ENCODE data around the gene HECTD1. TPM values are rescaled to one million over a fixed set of nuclear protein-coding genes. Genes with fewer than 3 reads are reported as not detected.

The HECTD1 gene
- total RNA-seq, 1 donor from 2014 or later, result 110 TPM

DNA sequence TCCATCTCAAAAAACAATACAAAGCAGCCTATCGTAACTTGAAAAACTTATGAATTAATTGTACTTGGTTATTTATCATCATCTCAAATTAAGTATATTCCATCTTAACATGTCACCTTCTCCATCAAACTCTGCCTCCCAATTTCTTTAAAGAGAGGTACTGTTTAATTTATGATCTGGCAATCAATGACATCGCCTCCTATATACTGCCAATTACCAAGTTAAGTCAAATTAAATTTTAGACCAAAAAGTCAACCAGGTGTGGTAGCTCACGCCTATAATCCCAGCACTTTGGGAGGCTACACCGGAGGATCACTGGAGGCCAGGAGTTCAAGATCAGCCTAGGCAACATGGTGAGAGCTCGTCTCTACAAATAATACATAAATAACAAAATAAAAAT is 37.7 kb downstream of the HECTD1 start:
- H3K4me3 ChIP-seq (ENCODE audit: insufficient read depth, low read depth, low read length), result no peak overlapping the region
- DNase-seq (ENCODE audit: low read depth) (no peak), FAIRE-seq (no peak)
- peaks cover 7% of the 10 kb centered on the region for H3K79me2 ChIP-seq (ENCODE audit: insufficient read depth, low read length)
- H3K4me2 ChIP-seq (ENCODE audit: low read length), result no peak overlapping the region
- no peak overlapping the region for H3K4me3 Mint-ChIP-seq (ENCODE audit: unreplicated experiment)
- H3K4me1 Mint-ChIP-seq (ENCODE audit: low read depth, unreplicated experiment), result peaks cover 8% of the 10 kb centered on the region
- H3K9me3 Mint-ChIP-seq (ENCODE audit: unreplicated experiment), result no peaks in the 10 kb centered on the region
- H3K27me3 ChIP-seq (ENCODE audit: insufficient read depth, low read length), result no peaks in the 10 kb centered on the region
- peaks cover 20% of the 10 kb centered on the region for H3K4me1 ChIP-seq (ENCODE audit: insufficient read depth, low read length)
- TF ChIP-seq, protein P1, sequence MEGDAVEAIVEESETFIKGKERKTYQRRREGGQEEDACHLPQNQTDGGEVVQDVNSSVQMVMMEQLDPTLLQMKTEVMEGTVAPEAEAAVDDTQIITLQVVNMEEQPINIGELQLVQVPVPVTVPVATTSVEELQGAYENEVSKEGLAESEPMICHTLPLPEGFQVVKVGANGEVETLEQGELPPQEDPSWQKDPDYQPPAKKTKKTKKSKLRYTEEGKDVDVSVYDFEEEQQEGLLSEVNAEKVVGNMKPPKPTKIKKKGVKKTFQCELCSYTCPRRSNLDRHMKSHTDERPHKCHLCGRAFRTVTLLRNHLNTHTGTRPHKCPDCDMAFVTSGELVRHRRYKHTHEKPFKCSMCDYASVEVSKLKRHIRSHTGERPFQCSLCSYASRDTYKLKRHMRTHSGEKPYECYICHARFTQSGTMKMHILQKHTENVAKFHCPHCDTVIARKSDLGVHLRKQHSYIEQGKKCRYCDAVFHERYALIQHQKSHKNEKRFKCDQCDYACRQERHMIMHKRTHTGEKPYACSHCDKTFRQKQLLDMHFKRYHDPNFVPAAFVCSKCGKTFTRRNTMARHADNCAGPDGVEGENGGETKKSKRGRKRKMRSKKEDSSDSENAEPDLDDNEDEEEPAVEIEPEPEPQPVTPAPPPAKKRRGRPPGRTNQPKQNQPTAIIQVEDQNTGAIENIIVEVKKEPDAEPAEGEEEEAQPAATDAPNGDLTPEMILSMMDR (IDR thresholded peaks at IDR 0.05; ENCODE audit: insufficient read depth, low read depth, low read length), result no peak
- no peak for TF ChIP-seq EZH2 (IDR thresholded peaks at IDR 0.05; ENCODE audit: insufficient read depth, low read length)
- no peaks in the 10 kb centered on the region for H3K27me3 Mint-ChIP-seq (ENCODE audit: low read depth, unreplicated experiment)
- H3K9me3 ChIP-seq (ENCODE audit: insufficient read depth, low read depth, low read length), result no peaks in the 10 kb centered on the region
- no peak overlapping the region for H3K27ac ChIP-seq (ENCODE audit: low read depth, low read length)
- H2AFZ ChIP-seq (ENCODE audit: low read depth, low read length), result no peak overlapping the region
- no peak overlapping the region for H3K9ac ChIP-seq (ENCODE audit: low read length)
- H3K36me3 Mint-ChIP-seq (ENCODE audit: low read depth, unreplicated experiment), result peaks cover 11% of the 10 kb centered on the region
- H4K20me1 ChIP-seq (ENCODE audit: insufficient read depth, low read length), result peaks cover 5% of the 10 kb centered on the region
- peaks cover 38% of the 10 kb centered on the region for H3K36me3 ChIP-seq (ENCODE audit: insufficient read depth, low read length)
- no peak overlapping the region for H3K27ac Mint-ChIP-seq (ENCODE audit: unreplicated experiment)

DNA sequence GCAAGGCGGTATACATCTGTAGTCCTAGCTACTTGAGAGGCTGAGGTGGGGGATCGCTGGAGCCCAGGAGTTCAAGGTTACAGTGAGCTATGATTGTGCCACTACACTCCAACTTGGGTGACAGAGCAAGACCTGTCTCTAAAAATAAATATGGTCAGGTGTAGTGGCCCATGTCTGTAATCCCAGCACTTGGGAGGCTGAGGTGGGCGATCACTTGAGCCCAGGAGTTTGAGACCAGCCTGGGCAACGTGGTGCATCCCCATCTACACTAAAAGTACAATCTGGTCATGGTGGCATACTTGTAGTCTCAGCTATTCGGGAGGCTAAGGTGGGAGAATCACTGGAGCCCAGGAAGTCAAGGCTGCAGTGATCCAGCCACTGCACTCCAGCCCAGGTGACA is 40.6 kb downstream of the HECTD1 start:
- Mint-ChIP-seq H3K9me3 (ENCODE audit: unreplicated experiment) (no peaks in the 10 kb centered on the region), H3K4me3 (ENCODE audit: unreplicated experiment) (no peak overlapping the region), H3K36me3 (ENCODE audit: low read depth, unreplicated experiment) (peaks cover 11% of the 10 kb centered on the region), H3K27ac (ENCODE audit: unreplicated experiment) (no peak overlapping the region), H3K27me3 (ENCODE audit: low read depth, unreplicated experiment) (no peaks in the 10 kb centered on the region), H3K4me1 (ENCODE audit: low read depth, unreplicated experiment) (peaks cover 8% of the 10 kb centered on the region)
- no peak overlapping the region for H3K27ac ChIP-seq (ENCODE audit: low read depth, low read length)
- no peaks in the 10 kb centered on the region for H3K27me3 ChIP-seq (ENCODE audit: insufficient read depth, low read length)
- H3K4me2 ChIP-seq (ENCODE audit: low read length), result no peak overlapping the region
- peaks cover 20% of the 10 kb centered on the region for H3K4me1 ChIP-seq (ENCODE audit: insufficient read depth, low read length)
- H3K9me3 ChIP-seq (ENCODE audit: insufficient read depth, low read depth, low read length), result no peaks in the 10 kb centered on the region
- peaks cover 28% of the 10 kb centered on the region for H3K36me3 ChIP-seq (ENCODE audit: insufficient read depth, low read length)
- peaks cover 16% of the 10 kb centered on the region for H3K79me2 ChIP-seq (ENCODE audit: insufficient read depth, low read length)
- FAIRE-seq (no peak), DNase-seq (ENCODE audit: low read depth) (no peak)
- no peak overlapping the region for H3K9ac ChIP-seq (ENCODE audit: low read length)
- H2AFZ ChIP-seq (ENCODE audit: low read depth, low read length), result no peak overlapping the region
- H3K4me3 ChIP-seq (ENCODE audit: insufficient read depth, low read depth, low read length), result no peak overlapping the region
- no peak for TF ChIP-seq EZH2 (IDR thresholded peaks at IDR 0.05; ENCODE audit: insufficient read depth, low read length)
- TF ChIP-seq, protein P1 (IDR thresholded peaks at IDR 0.05; ENCODE audit: insufficient read depth, low read depth, low read length), result no peak
- peaks cover 5% of the 10 kb centered on the region for H4K20me1 ChIP-seq (ENCODE audit: insufficient read depth, low read length)

DNA sequence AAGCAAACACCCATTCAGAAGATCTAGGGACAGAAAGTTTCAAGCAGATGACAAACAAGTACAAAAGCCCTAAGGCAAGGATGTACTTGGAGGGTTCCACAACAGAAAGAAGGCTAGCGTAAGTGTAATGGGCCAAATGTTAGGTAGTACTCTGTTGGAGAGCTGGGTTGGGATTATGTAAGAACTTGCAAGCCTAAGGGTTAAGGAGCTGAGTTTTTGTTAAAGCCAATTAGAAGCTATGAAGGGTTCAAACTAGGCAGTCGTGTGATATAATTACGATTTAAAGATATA is 41.4 kb downstream of the HECTD1 start:
- DNase-seq (ENCODE audit: low read depth) (no peak), FAIRE-seq (no peak)
- no peaks in the 10 kb centered on the region for H3K9me3 Mint-ChIP-seq (ENCODE audit: unreplicated experiment)
- Histone ChIP-seq H3K27me3 (ENCODE audit: insufficient read depth, low read length) (no peaks in the 10 kb centered on the region), H3K4me3 (ENCODE audit: insufficient read depth, low read depth, low read length) (no peak overlapping the region), H3K79me2 (ENCODE audit: insufficient read depth, low read length) (peaks cover 16% of the 10 kb centered on the region), H2AFZ (ENCODE audit: low read depth, low read length) (no peak overlapping the region), H3K4me1 (ENCODE audit: insufficient read depth, low read length) (peaks cover 20% of the 10 kb centered on the region), H3K36me3 (ENCODE audit: insufficient read depth, low read length) (peaks cover 24% of the 10 kb centered on the region), H3K4me2 (ENCODE audit: low read length) (peak overlapping the region; percentile 61), H3K9me3 (ENCODE audit: insufficient read depth, low read depth, low read length) (no peaks in the 10 kb centered on the region), H3K9ac (ENCODE audit: low read length) (no peak overlapping the region), H3K27ac (ENCODE audit: low read depth, low read length) (peak overlapping the region; percentile 58), H4K20me1 (ENCODE audit: insufficient read depth, low read length) (peaks cover 5% of the 10 kb centered on the region)
- peaks cover 11% of the 10 kb centered on the region for H3K36me3 Mint-ChIP-seq (ENCODE audit: low read depth, unreplicated experiment)
- H3K27ac Mint-ChIP-seq (ENCODE audit: unreplicated experiment), result no peak overlapping the region
- TF ChIP-seq EZH2 (IDR thresholded peaks at IDR 0.05; ENCODE audit: insufficient read depth, low read length), result no peak
- H3K4me1 Mint-ChIP-seq (ENCODE audit: low read depth, unreplicated experiment), result peaks cover 8% of the 10 kb centered on the region
- H3K4me3 Mint-ChIP-seq (ENCODE audit: unreplicated experiment), result no peak overlapping the region
- H3K27me3 Mint-ChIP-seq (ENCODE audit: low read depth, unreplicated experiment), result no peaks in the 10 kb centered on the region
